ENCODE data around the gene ADK. TPM values are rescaled to one million over a fixed set of nuclear protein-coding genes. Genes with fewer than 3 reads are reported as not detected.
"Not testable (repeated sequence)": the region's sequence is repeated elsewhere in the genome, so short reads cannot be mapped to it uniquely, and the experiment has no call there.

The ADK gene
- total and polyA plus RNA-seq, 11 donors = 20.8 to 55.5 (median 39.8) TPM

DNA sequence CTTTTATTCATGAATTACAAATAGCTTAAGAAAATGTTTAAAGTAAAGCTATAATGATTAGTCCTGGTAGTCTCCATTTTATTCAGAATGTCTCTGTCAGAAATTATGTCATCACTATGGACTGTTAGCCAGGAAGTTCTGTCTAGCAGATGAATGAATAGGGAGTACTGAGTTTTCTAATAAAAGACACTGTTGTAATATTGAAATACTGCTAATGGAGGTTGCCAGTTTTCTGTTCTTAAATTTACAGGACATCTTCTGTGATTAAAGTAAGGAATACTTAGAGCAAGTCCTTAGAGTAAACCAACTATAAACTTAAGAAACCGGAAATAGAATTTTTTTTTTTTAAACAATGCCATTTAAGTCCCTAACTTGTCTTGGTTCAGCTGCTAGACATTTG lies 309.8 kb downstream of the ADK start:
- no peak overlapping the region for H3K4me3 ChIP-seq
- WGBS, 4 donors = 48 to 54% (median 53%) methylated on average over 1 of the region's 1 CpG
- DNase-seq = no peak

DNA sequence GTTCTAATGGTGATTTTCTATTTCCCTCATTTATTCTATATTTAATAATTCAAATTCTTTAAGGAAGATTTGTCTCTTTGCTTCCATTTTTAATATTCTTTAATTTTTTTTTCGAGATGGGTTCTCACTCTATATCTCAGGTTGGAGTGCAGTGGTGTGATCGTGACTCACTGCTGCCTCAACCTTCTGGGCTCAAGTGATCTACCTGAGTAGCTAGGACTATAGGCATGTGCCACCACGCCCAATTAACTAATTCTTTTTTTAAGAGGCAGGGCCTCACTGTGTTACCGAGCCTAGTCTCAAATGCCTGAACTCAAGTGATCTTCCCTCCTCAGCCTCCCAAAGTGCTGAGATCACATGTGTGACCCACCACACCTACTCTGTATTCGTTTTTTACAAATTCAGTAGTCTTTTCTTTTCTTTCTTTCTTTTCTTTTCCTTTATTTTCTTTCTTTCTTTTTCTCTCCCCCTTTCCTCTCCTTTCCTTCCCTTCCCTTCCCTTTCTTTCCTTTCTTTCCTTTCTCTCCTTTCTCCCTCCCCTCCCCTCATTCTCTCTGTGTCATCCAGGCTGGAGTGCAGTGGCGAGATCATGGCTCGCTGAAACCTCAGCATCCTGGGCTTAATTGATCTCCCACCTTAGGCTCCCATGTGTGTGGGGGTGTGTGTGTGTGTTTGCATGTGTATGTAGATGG lies 323.1 kb downstream of the ADK start:
- intact Hi-C loops (cut with DNase I) = no loop called here
- H3K36me3 ChIP-seq = no peaks in the 10 kb centered on the region
- no peak overlapping the region for H3K27ac ChIP-seq
- no peaks in the 10 kb centered on the region for H3K4me1 ChIP-seq
- no peaks in the 10 kb centered on the region for H3K9me3 ChIP-seq
- ATAC-seq (no peak), DNase-seq (no peak)
- H3K27me3 ChIP-seq = no peaks in the 10 kb centered on the region
- WGBS, 4 donors = 94 to 99% (median 95%) methylated on average over 7 of the region's 7 CpGs
- no peak overlapping the region for H3K4me3 ChIP-seq
- TF ChIP-seq, protein P1, sequence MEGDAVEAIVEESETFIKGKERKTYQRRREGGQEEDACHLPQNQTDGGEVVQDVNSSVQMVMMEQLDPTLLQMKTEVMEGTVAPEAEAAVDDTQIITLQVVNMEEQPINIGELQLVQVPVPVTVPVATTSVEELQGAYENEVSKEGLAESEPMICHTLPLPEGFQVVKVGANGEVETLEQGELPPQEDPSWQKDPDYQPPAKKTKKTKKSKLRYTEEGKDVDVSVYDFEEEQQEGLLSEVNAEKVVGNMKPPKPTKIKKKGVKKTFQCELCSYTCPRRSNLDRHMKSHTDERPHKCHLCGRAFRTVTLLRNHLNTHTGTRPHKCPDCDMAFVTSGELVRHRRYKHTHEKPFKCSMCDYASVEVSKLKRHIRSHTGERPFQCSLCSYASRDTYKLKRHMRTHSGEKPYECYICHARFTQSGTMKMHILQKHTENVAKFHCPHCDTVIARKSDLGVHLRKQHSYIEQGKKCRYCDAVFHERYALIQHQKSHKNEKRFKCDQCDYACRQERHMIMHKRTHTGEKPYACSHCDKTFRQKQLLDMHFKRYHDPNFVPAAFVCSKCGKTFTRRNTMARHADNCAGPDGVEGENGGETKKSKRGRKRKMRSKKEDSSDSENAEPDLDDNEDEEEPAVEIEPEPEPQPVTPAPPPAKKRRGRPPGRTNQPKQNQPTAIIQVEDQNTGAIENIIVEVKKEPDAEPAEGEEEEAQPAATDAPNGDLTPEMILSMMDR (IDR thresholded peaks at IDR 0.05) = no peak
- no peak for TF ChIP-seq POLR2A (IDR thresholded peaks at IDR 0.05)

More for the DNA sequence above, 309.8 kb downstream of the ADK start:
- no peak overlapping the region for H3K27ac ChIP-seq
- ATAC-seq = no peak
- peaks cover 0 to 5% (median 0%) of the 10 kb centered on the region in 12 donors for H3K9me3 ChIP-seq
- H3K4me1 ChIP-seq = peaks cover 0 to 15% (median 3%) of the 10 kb centered on the region in 12 donors
- H3K27me3 ChIP-seq = no peaks in the 10 kb centered on the region
- intact Hi-C loops (cut with DNase I) = no loop called here
- no peaks in the 10 kb centered on the region for H3K36me3 ChIP-seq
- TF ChIP-seq, protein P1 (IDR thresholded peaks at IDR 0.05) = no peak
- no peak for TF ChIP-seq POLR2A (IDR thresholded peaks at IDR 0.05)

DNA sequence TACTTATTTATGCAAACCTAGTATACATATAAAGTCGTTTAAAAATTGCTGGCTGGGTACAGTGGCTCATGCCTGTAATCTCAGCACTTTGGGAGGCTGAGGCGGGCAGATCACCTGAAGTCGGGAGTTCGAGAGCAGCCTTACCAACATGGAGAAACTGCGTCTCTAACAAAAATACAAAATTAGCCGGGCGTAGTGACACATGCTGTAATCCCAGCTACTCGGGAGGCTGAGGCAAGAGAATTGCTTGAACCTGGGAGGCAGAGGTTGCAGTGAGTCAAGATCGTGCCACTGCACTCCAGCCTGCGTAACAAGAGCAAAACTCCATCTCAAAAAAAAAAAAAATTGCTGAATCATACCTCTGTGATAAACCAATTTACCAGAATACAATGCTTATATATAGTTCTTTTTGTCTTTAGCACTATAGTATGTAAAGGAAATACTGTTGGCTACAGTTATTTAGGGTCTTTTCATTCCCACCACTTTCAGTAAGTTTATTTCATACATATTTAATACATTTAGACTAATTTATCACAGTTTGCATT lies 325.2 kb downstream of the ADK start:
- H3K27me3 ChIP-seq; H3K4me1 ChIP-seq; intact Hi-C loops (cut with DNase I); H3K9me3 ChIP-seq; H3K36me3 ChIP-seq; ATAC-seq; DNase-seq; H3K4me3 ChIP-seq; H3K27ac ChIP-seq: not testable (repeated sequence)
- WGBS, 4 donors = 93 to 96% (median 96%) methylated on average over 10 of the region's 10 CpGs

DNA sequence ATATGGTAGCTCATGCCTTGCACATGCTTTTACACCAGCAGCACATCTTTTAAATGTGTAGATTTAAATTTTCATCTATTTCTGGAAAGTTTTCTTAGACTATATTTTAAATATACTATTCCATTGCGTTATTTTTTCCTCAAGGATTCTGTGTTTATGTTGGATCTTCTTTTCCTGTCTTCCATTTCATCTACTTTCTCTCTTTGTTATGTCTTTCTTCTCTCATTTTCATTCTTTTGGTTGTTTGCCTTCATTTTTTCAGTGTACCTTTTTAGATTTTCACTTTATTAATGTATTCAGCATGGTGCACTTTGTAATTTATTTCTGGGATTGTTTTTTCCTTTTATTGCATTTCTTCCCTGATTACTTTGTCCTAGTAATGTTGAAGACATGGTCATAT lies 329.8 kb downstream of the ADK start:
- 98 to 100% (median 98%) methylated on average over 1 of the region's 1 CpG for WGBS, 4 donors
- TF ChIP-seq POLR2A (IDR thresholded peaks at IDR 0.05) = no peak
- TF ChIP-seq, protein P1 (IDR thresholded peaks at IDR 0.05) = no peak
- no peaks in the 10 kb centered on the region for H3K27me3 ChIP-seq
- ATAC-seq (no peak), DNase-seq (no peak)
- peaks cover 0 to 5% (median 0%) of the 10 kb centered on the region in 12 donors for H3K9me3 ChIP-seq
- H3K4me1 ChIP-seq = no peaks in the 10 kb centered on the region
- intact Hi-C loops (cut with DNase I) = no loop called here
- no peaks in the 10 kb centered on the region for H3K36me3 ChIP-seq
- no peak overlapping the region for H3K4me3 ChIP-seq
- H3K27ac ChIP-seq = no peak overlapping the region

All from heart left ventricle (tissue), 16 donors.